Activated naive CD4-positive, alpha-beta T cell treated with anti-CD3 and anti-CD28 coated beads, Interleukin-2, amount 50 U/mL, for 24 hours (primary cell): ENCODE data around the gene ADGRG7.

ENCODE experiments used
- H3K27ac Mint-ChIP-seq: one replicate; pipeline ENCODE4 v1.8.0; 2021; ENCODE audit warnings: mild to moderate bottlenecking, mixed read lengths
- H3K27me3 Mint-ChIP-seq: one replicate; pipeline ENCODE4 v1.8.0; 2021; ENCODE audit warnings: mixed read lengths
- H3K36me3 Mint-ChIP-seq: one replicate; pipeline ENCODE4 v1.8.0; 2021; ENCODE audit warnings: mixed read lengths
- H3K4me1 Mint-ChIP-seq: one replicate; pipeline ENCODE4 v1.8.0; 2021; ENCODE audit warnings: mixed read lengths
- H3K4me3 Mint-ChIP-seq: one replicate; pipeline ENCODE4 v1.8.0; 2021; ENCODE audit warnings: mild to moderate bottlenecking, mixed read lengths
- H3K9me3 Mint-ChIP-seq: one replicate; pipeline ENCODE4 v1.8.0; 2021; ENCODE audit warnings: mixed read lengths

ADGRG7 gene

GRCh38 chr3:100725935-100726513, 116.6 kb downstream of the ADGRG7 start:
- Mint-ChIP-seq H3K36me3 (peaks cover 26% of the 10 kb centered on the region), H3K4me1 (peaks cover 32% of the 10 kb centered on the region), H3K27me3 (no peaks in the 10 kb centered on the region), H3K4me3 (no peak overlapping the region), H3K27ac (no peak overlapping the region), H3K9me3 (no peaks in the 10 kb centered on the region)

GRCh38 chr3:100726706-100727105, 117.3 kb downstream of the ADGRG7 start:
- H3K4me3 Mint-ChIP-seq, result no peak overlapping the region
- peaks cover 23% of the 10 kb centered on the region for H3K36me3 Mint-ChIP-seq
- no peaks in the 10 kb centered on the region for H3K27me3 Mint-ChIP-seq
- no peak overlapping the region for H3K27ac Mint-ChIP-seq
- H3K9me3 Mint-ChIP-seq, result no peaks in the 10 kb centered on the region
- peaks cover 32% of the 10 kb centered on the region for H3K4me1 Mint-ChIP-seq

GRCh38 chr3:100730524-100730923, 121.1 kb downstream of the ADGRG7 start:
- Mint-ChIP-seq H3K4me1 (peaks cover 33% of the 10 kb centered on the region), H3K9me3 (no peaks in the 10 kb centered on the region), H3K27me3 (no peaks in the 10 kb centered on the region), H3K4me3 (no peak overlapping the region), H3K36me3 (peaks cover 18% of the 10 kb centered on the region), H3K27ac (no peak overlapping the region)

GRCh38 chr3:100732435-100732834, 123.0 kb downstream of the ADGRG7 start:
- Mint-ChIP-seq H3K4me1 (peaks cover 19% of the 10 kb centered on the region), H3K27ac (no peak overlapping the region), H3K9me3 (no peaks in the 10 kb centered on the region), H3K36me3 (peaks cover 26% of the 10 kb centered on the region), H3K27me3 (no peaks in the 10 kb centered on the region), H3K4me3 (no peak overlapping the region)

GRCh38 chr3:100737334-100737733, 127.9 kb downstream of the ADGRG7 start:
- Mint-ChIP-seq H3K27me3 (no peaks in the 10 kb centered on the region), H3K4me1 (peaks cover 12% of the 10 kb centered on the region), H3K27ac (no peak overlapping the region), H3K36me3 (peaks cover 25% of the 10 kb centered on the region), H3K9me3 (no peaks in the 10 kb centered on the region), H3K4me3 (no peak overlapping the region)

- peaks cover 27% of the 10 kb centered on the region for H3K36me3 Mint-ChIP-seq
Measured at GRCh38 chr3:100740207-100740606, 130.8 kb downstream of the ADGRG7 start.

GRCh38 chr3:100743535-100743934, 134.1 kb downstream of the ADGRG7 start:
- Mint-ChIP-seq H3K4me1 (no peaks in the 10 kb centered on the region), H3K36me3 (peaks cover 27% of the 10 kb centered on the region), H3K27me3 (no peaks in the 10 kb centered on the region), H3K9me3 (no peaks in the 10 kb centered on the region), H3K4me3 (no peak overlapping the region), H3K27ac (peak overlapping the region; percentile 12)

More at GRCh38 chr3:100740207-100740606, 130.8 kb downstream of the ADGRG7 start:
- H3K4me3 Mint-ChIP-seq, result no peak overlapping the region
- no peak overlapping the region for H3K27ac Mint-ChIP-seq
- H3K9me3 Mint-ChIP-seq, result no peaks in the 10 kb centered on the region
- no peaks in the 10 kb centered on the region for H3K27me3 Mint-ChIP-seq
- H3K4me1 Mint-ChIP-seq, result no peaks in the 10 kb centered on the region

GRCh38 chr3:100744671-100745070, 135.3 kb downstream of the ADGRG7 start:
- H3K36me3 Mint-ChIP-seq, result peaks cover 31% of the 10 kb centered on the region
- H3K9me3 Mint-ChIP-seq, result no peaks in the 10 kb centered on the region
- H3K27me3 Mint-ChIP-seq, result no peaks in the 10 kb centered on the region
- H3K27ac Mint-ChIP-seq, result no peak overlapping the region
- no peak overlapping the region for H3K4me3 Mint-ChIP-seq
- no peaks in the 10 kb centered on the region for H3K4me1 Mint-ChIP-seq
